Glomerular visceral epithelial cell (primary cell): ENCODE results near the gene SLC25A21.

ENCODE experiments used
- DNase-seq: peaks from one replicate; pipeline ENCODE4 v3.0.0-alpha.2; 2016; ENCODE audit errors: extremely low spot score

The SLC25A21 gene

DNA sequence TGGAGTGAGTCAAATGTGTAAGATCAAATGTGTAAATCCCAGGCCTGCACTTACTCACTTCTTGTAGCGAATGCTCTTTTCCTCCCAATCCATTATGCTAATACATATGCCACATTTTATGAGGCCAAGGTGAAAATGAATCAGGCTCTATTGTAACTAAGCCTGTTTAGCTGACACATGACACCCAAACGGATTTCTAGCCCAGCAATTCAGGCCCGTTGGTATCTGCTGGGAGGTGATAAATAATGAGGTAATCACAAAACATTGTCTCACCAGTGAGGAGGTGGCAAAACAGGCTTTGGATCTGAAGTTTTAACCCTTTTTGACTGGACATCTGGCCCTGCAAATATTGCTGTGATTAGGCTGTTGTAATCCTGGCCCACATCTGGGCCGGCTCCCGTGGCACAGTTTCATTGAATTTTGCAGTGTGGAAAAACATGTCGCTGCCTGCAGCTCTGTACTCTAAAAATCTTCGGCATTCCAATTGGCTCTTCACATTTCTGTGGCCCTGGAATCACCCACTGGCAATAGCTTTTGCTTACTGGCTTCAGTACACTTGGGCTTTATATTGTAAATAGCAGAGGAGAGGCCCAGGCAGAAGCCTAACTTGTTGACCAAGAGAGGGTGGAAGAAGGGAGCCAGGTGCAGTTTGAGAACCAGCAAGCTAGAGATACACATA, 404.7 kb downstream of the SLC25A21 start:
- DNase-seq = no peak

DNA sequence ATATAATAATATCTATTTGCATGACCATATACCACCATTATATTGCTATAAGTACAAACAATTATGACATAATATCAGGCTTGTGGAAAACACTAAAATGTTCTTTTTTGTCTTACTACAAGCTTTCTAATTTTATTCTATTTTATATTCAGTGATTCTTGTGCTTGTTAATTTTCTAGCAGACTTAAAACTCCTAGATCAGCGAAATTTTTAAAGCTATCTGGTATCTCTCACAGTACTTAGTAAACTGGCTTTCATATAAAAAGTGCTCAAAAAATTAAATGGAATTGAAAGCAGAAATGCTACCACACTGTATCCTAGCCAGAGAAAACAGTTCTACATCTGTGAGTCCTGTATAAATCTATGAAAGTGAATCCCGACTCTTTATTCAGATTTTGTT, 405.4 kb downstream of the SLC25A21 start:
- no peak for DNase-seq

- no peak for DNase-seq
Measured at GRCh38 chr14:36757734-36758601, 414.4 kb downstream of the SLC25A21 start.

GRCh38 chr14:36756226-36756625, 416.2 kb downstream of the SLC25A21 start:
- no peak for DNase-seq

DNA sequence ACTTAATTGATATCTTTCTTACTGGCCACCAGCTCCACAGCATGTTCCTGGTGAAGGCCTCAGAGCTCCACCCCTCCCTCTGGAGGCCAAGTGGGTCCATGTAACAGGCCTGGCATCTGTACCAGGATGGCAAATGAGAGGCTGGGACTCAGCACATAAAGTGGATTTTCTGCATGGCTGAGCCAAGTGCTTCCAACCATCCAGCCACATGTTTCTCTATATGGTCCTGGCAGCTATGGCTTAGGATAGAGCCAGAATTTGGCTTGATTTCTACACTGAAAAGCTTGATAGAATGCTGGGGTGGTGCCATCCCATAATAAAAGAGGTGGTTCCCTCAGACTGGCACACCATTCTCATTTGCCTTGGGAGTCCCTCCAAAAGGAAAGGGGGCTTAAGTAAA, 416.6 kb downstream of the SLC25A21 start:
- no peak for DNase-seq

DNA sequence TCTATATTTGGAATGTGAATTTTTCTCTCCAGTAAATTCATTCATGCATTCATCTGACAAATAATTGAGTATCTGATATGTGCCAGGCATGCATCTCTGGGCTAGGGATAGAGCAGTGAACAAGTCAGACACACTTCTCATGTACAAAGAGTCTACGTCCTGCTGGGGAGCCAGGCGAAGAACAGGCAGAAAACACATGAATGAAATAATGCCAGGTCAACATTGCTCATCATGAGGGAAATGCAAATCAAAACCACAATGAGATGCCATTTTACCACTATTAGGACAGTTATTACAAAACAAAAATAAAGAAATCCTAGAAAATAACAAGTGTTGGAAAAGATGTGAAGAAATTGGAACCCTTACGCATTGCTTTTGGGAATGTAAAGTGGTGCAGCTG, 420.5 kb downstream of the SLC25A21 start:
- DNase-seq = no peak

- DNase-seq = no peak
Measured at GRCh38 chr14:36751106-36751505, 421.3 kb downstream of the SLC25A21 start.

- DNase-seq = no peak
Measured at GRCh38 chr14:36750244-36750643, 422.2 kb downstream of the SLC25A21 start.

- no peak for DNase-seq
Measured at GRCh38 chr14:36748610-36749213, 423.7 kb downstream of the SLC25A21 start.

DNA sequence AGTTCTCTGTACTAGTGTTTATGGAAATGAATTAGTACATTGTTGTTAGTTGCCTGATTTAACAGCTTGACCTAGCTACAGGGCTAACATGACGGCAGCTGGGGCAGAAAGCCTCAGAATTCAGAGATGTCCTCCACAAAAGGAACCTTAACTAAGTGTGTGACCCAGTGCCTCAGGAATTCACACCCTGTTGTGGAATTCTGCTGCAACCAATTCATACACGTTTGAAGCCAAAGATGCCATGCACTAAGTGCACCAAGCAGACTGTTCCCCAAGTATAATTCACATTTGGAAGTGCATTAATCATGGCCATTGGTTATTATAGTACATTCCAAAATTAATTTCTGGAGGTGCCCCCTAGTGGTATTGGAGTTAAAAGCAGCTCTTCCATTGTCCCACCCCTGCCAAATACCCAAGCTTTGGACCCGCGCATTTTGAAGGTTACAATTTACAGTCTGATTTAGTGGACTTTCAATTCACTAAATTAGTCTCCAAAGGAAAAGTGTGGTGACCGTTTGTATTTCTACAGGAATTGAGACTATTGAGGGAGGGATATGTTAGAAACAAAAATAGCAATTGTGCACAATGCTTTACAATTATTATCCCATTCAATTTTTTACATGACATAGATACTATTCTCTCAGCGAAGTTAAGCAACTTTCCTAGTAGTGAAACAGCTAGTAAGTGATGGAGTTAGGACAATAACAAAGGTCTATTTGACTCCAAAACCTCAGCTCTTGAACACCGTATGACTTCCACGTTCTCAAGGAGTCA, 424.8 kb downstream of the SLC25A21 start:
- peak; percentile 3 for DNase-seq

DNA sequence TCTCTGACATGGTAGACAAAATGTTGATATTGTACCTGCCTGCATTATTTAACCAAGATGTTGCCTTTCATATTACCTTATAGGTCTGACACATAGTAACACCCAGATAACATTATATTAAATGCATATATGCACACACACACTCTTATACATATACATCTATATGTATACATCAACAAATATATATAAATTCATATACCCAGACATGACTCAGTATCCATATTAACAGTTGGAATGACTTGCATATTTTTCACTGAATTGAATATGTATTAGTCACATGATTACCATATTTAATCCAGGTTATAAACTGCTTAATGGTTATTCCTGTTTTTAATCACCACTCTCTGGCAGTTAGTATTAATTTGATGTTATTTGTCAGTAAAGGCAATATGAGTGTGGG, 425.5 kb downstream of the SLC25A21 start:
- DNase-seq = no peak

GRCh38 chr14:36741858-36742257, 430.5 kb downstream of the SLC25A21 start:
- DNase-seq = no peak

DNA sequence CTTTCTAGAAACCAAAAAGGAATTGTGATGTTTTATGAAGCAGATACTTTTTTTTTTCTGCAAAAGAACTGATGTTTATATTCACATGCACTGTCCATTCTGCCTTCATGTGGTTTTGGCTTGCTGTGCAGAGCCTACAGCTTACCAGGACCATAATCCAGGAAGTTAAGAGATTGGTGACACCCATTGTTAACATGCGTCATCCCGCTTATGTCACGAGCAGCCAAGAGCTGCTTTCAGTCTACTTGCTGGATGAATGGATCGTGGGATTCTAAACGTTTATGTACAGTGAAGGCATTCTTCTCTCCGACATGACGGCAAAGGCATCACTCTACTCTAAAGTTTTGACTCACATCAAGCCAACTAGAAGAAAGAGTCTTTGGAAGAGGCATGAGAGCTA, 434.1 kb downstream of the SLC25A21 start:
- no peak for DNase-seq

DNA sequence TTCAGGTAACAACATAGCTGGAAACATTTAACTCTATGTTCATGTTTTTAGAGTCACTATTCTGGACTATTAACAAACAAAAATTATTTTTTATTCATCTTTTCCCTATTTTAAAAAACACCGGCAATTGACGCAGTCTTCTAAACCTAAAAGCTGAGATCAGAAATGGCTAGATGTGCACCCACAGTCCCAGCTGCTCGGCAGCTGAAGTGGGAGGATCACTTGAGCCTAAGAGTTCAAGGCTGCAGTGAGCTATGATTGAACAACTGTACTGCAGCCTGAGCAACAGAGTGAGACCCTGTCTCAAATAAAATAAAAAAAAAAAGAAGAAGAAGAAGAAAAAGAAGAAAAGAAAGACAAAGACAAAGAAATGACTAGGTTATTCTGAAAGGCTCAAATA, 446.3 kb downstream of the SLC25A21 start:
- no peak for DNase-seq

DNA sequence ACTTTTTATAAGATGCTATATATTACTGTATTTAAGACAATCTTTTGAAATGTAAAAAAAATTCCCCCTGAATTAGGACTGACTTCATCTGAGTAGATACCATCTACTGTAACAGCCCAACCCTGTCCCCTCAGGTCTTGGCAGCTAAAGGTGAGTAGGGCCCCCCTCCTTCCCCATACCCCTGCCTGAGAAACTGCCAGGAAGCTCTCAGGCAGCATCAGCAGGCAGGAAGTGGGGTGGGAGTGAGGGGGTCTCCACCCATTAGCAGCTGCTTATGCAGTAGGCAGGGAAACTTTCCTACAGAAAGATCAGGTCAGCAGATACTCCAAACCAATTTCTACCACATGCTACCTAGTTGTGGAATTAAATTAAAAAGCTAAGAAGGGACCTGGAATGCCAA, 448.2 kb downstream of the SLC25A21 start:
- no peak for DNase-seq

DNA sequence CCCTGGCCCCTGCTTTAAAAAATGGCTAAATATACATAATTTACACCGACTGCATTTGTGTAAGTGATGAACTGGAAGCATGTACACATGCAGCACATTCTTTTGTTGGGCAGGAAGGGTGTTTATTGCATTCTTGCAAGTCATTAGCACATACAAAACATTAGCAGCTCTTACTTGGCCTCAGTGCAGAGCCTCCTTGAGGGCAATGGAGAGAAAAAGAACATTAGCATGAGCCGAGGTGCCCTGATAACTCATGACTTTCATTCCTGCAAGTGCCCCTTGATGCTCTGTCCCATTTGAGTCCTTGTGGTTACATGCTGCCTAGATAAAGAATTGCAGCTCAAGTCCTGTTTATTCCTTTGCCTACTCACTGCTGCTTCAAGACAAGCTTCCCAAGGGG, 448.9 kb downstream of the SLC25A21 start:
- no peak for DNase-seq

DNA sequence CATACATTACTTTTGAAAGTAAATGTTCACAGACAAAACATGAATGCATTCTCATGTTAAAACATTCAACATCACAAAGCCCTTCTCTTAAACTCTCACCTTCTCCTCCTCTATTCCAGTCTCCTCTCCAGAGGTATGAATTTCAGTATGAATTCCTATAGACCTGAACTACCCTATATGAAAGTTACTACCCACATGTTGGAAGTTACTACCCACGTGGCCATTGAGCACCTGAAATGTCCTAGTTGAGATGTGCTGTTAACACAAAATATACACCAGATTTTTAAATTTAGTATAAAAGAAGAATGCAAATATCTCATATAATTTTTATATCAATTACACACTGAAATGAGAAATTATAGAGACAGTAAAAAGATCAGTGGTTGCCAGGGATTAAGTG, 450.5 kb downstream of the SLC25A21 start:
- no peak for DNase-seq

DNA sequence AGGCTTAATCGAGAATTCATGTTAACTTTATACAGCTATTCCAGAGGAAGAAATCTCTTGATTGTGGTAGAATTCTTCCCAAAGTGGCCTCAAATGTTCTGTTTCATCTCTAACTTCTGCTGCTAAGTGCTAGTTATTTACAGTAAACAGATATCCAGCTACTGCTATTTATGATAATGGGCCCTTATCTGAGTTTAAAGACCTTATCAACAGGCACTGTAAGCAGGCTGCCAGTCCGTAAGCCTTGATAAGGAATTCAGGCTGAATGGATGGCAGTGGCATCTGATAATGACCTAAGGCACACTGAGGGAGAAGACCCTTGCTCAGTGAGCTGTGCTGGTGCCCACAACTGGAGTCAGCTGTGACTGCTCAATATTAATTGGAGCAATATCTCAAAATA, 451.7 kb downstream of the SLC25A21 start:
- DNase-seq = no peak

DNA sequence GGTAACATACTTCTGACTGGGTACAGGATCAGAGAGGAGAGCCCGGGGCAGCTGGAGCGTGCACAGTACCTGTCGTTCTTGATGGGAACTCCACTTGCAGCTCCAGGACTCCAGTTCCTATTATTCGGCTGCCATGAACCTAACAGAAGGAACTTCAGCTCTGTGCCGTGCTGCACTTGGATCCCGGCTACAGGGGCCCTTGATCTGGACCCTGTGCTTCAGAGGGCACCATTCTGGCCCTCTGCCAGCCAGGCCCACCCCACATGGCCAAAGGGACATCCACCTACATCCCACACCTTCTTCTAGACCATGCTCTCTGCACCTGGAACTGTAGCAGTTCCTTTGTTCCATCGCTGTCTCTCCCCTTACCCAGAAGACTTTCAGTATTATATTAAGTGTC, 452.6 kb downstream of the SLC25A21 start:
- DNase-seq = no peak

- no peak for DNase-seq
Measured at GRCh38 chr14:36718216-36718615, 454.2 kb downstream of the SLC25A21 start.

DNA sequence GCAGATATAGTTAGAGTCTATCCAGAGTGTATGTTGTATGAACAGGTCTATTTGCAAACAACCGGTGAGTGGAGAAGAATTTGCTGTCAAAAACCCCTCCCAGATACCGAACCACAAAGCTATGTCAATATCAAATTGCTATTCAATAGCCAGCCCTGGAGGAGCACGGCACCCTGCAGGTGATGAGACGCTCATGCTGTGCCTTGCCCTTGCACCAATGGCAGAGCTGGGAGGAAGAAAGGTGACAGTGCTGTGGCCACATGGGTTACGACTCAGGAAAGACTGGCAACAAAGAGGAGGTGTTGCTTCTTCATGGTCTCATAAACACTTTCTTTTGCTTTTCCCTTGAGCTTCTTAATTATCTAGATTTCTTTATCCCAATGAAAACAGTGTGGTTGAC, 455.0 kb downstream of the SLC25A21 start:
- DNase-seq = no peak

GRCh38 chr14:36716614-36717184, 455.7 kb downstream of the SLC25A21 start:
- DNase-seq = no peak
